ENCODE data around the gene SYT15. TPM values are rescaled to one million over a fixed set of nuclear protein-coding genes. Genes with fewer than 3 reads are reported as not detected.
"Not testable (repeated sequence)": the region's sequence is repeated elsewhere in the genome, so short reads cannot be mapped to it uniquely, and the experiment has no call there.

SYT15 gene
- total RNA-seq, 1 experiment from 2014 or later, result 2.2 TPM

DNA sequence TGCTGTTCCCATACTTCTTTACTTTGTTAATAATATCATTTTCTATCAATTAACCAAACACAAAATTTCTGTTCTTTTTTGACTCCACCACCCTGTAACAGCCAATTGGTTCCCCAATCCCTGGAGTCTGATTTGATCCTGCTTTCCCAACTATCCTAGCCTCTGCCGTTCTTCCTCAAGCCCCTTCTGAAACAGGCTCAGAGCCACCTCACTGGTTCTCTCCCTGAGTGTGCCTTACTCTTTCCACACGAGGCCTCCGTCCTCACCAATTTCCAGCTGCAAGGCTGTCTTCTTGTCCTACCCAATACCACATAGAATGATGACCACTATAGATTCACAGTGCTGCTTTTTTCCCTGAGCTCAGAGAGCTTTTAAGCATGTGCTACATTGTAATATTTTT lies 52.8 kb downstream of the SYT15 start:
- DNase-seq; H3K27me3 Mint-ChIP-seq (ENCODE audit: unreplicated experiment); H3K4me1 Mint-ChIP-seq (ENCODE audit: low read depth, unreplicated experiment); intact Hi-C loops (cut with micrococcal nuclease; ENCODE audit: unreplicated experiment); H3K9me3 Mint-ChIP-seq (ENCODE audit: low read depth, unreplicated experiment); H3K36me3 Mint-ChIP-seq (ENCODE audit: insufficient read depth, unreplicated experiment); CTCF ChIA-PET; BruUV-seq (replicated peaks); H3K27ac Mint-ChIP-seq (ENCODE audit: unreplicated experiment); H3K4me3 Mint-ChIP-seq (ENCODE audit: low read depth, unreplicated experiment): not testable (repeated sequence)

DNA sequence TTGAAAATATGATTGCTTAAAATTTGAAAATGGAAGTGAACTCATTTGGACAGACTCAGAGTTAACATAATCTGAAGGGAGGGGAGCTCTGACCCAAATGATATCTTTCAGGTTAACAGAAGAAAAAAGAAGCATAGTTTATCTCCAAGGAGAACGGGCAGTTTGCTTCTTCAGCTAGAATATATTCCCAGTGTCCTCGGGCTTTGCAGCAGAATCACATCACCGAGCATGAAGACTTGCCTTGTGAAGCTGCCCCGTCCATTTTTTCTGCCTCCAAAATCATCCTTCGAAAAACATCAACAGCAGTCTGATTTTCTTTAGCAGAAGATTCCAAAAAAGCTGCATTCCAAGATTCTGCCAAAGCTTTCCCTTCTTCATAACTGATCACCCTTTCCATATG lies 55.8 kb downstream of the SYT15 start:
- H3K4me3 Mint-ChIP-seq (ENCODE audit: low read depth, unreplicated experiment), result peak overlapping the region; percentile 26
- H3K4me1 Mint-ChIP-seq (ENCODE audit: low read depth, unreplicated experiment); DNase-seq; H3K27me3 Mint-ChIP-seq (ENCODE audit: unreplicated experiment); H3K9me3 Mint-ChIP-seq (ENCODE audit: low read depth, unreplicated experiment); intact Hi-C loops (cut with micrococcal nuclease; ENCODE audit: unreplicated experiment); CTCF ChIA-PET; H3K36me3 Mint-ChIP-seq (ENCODE audit: insufficient read depth, unreplicated experiment); H3K27ac Mint-ChIP-seq (ENCODE audit: unreplicated experiment): not testable (repeated sequence)
- BruUV-seq (replicated peaks), result TSS peak; percentile 95

DNA sequence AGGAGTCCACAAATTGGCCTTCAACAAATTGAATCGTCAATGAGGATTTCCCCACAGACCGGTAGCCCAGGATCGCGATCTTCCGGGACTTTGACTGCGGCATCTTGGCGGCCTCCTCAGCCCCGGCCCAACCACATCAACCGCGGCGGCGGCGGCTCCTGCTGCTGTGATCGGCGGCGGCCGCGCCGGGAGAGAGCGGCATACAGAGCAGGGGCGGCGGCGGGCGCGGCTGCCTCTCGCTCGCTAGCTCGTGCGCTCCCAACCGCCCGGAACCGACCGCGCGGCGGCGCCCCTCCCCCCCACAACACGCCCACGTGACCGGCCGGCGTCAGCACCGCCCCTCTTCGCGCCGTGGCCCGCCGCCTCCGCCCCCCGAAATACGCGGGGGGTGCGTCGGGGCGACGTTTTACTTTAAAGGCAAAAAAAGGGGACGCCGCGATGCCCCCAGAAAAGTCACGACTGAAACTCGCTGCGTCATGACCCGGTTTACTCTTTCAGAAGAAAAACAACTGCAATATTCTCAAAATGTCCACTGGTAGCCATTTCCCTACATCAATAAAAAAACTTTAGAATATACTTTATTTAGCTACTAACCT lies 56.5 kb downstream of the SYT15 start:
- intact Hi-C loops (cut with micrococcal nuclease; ENCODE audit: unreplicated experiment); H3K9me3 Mint-ChIP-seq (ENCODE audit: low read depth, unreplicated experiment); BruUV-seq (replicated peaks); CTCF ChIA-PET; H3K27me3 Mint-ChIP-seq (ENCODE audit: unreplicated experiment); H3K4me1 Mint-ChIP-seq (ENCODE audit: low read depth, unreplicated experiment); DNase-seq; H3K36me3 Mint-ChIP-seq (ENCODE audit: insufficient read depth, unreplicated experiment); H3K27ac Mint-ChIP-seq (ENCODE audit: unreplicated experiment): not testable (repeated sequence)
- H3K4me3 Mint-ChIP-seq (ENCODE audit: low read depth, unreplicated experiment), result peak overlapping the region; percentile 49

DNA sequence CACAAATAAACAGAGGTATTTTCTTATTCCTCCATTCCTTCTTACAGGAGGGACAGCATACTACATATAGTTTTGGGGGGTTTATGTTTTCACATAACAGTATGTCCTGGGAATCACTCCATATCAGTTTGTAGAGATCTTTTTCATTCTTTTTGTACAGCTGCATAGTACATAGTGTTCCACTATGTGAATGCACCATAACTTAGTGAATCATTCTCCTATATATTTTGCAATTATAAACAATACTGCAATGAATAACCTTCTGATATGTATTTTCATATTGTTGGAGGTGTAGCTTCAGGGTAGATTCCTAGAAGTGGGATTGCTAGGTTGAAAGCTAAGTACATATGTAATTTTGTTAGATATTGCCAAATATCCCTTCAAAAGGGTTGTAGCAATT lies 61.1 kb downstream of the SYT15 start:
- BruUV-seq (replicated peaks); H3K27ac Mint-ChIP-seq (ENCODE audit: unreplicated experiment); H3K4me1 Mint-ChIP-seq (ENCODE audit: low read depth, unreplicated experiment); H3K4me3 Mint-ChIP-seq (ENCODE audit: low read depth, unreplicated experiment); CTCF ChIA-PET; DNase-seq; H3K9me3 Mint-ChIP-seq (ENCODE audit: low read depth, unreplicated experiment); H3K27me3 Mint-ChIP-seq (ENCODE audit: unreplicated experiment); H3K36me3 Mint-ChIP-seq (ENCODE audit: insufficient read depth, unreplicated experiment); intact Hi-C loops (cut with micrococcal nuclease; ENCODE audit: unreplicated experiment): not testable (repeated sequence)

Other genes with a start within 250 kb of the SYT15 start
- 0.56 and 0.57 TPM in 2 replicates for gene ANXA8L1, start 203.4 kb upstream of the SYT15 start, total RNA-seq (2022)
- gene NPY4R, start 113.2 kb upstream of the SYT15 start, total RNA-seq (2022), result not detected in 2 replicates
- gene GPRIN2, start 22.5 kb upstream of the SYT15 start, total RNA-seq (2022), result 9.5 and 12.8 TPM in 2 replicates